K562 (cell line): Measurements from ENCODE around the gene TESK2. TPM values are rescaled to one million over a fixed set of nuclear protein-coding genes. Genes with fewer than 3 reads are reported as not detected.
A peak's percentile ranks its signal among the peaks of the same experiment; 100 is the strongest.

Experiments
- ARID3A ChIP-seq: IDR thresholded peaks from 2 replicates; pipeline ENCODE4 v1.6.1; 2012; ENCODE audit warnings: low read depth, low read length, improper control_type of control experiment, borderline replicate concordance
- EZH2 ChIP-seq: IDR thresholded peaks from 2 replicates; pipeline ENCODE4 v1.6.1; 2012; ENCODE audit warnings: low read depth, mild to moderate bottlenecking, inconsistent platforms, low read length, borderline replicate concordance
- HNRNPK ChIP-seq: fragments of 200-400 bp; formaldehyde crosslinking; IDR thresholded peaks from one replicate; pipeline ENCODE4 v1.6.1; 2018; ENCODE audit warnings: mild to moderate bottlenecking, low read depth, low read length; ENCODE audit not compliant: poor library complexity, severe bottlenecking
- PCBP1 ChIP-seq: fragments of 200-400 bp; formaldehyde crosslinking; IDR thresholded peaks from 2 replicates; pipeline ENCODE4 v1.6.1; 2018; ENCODE audit warnings: mild to moderate bottlenecking, low read depth, low read length; ENCODE audit not compliant: poor library complexity, severe bottlenecking
- PRDM10 ChIP-seq: fragments of 450-650 bp; IDR thresholded peaks from 2 replicates; pipeline ENCODE4 v1.6.1; 2018; ENCODE audit not compliant: partially characterized antibody
- PRMT5 ChIP-seq: sonication (generic); formaldehyde crosslinking; IDR thresholded peaks from 2 replicates; pipeline ENCODE4 v1.5.0; 2020; ENCODE audit warnings: missing genetic modification reagents
- SMARCA5 ChIP-seq: fragments of 450-650 bp; IDR thresholded peaks from 2 replicates; pipeline ENCODE4 v1.6.1; 2016
- SRSF9 ChIP-seq: fragments of 200-400 bp; formaldehyde crosslinking; IDR thresholded peaks from 2 replicates; pipeline ENCODE4 v1.6.1; 2017; ENCODE audit warnings: low read depth, low read length, borderline replicate concordance
- ZBTB40 ChIP-seq, 2 experiments: fragments of 450-650 bp in 1 of 2; sonication (generic) in 1 of 2; formaldehyde crosslinking in 1 of 2; IDR thresholded peaks; 2 replicates each; pipeline versions ENCODE4 v1.7.1 to v1.9.0; 2016 to 2022; ENCODE audit warnings: inconsistent platforms in 1 of 2, mild to moderate bottlenecking in 1 of 2, missing genetic modification reagents in 1 of 2
- ZNF41 ChIP-seq: fragments of 250-450 bp; sonication (Bioruptor Pico); conservative IDR thresholded peaks from 2 replicates; pipeline ENCODE4 v1.4.0; 2020; ENCODE audit warnings: mild to moderate bottlenecking
- ZNF75A ChIP-seq: fragments of 450-650 bp; formaldehyde crosslinking; IDR thresholded peaks from 2 replicates; pipeline ENCODE4 v1.4.0; 2020; ENCODE audit warnings: mild to moderate bottlenecking
- polyA plus RNA-seq, 8 experiments: library from polyadenylated mRNA; depleted of rRNA in 4 of 8; stranded (reverse) in 5 of 8; unstranded in 3 of 8; fragments of >200 nt; fragmentation: Nextera tagmentation in 2 of 8; fragmentation: Illumina TruSeq in 1 of 8; extraction: Ambion mirVana in 2 of 8; extraction: Trizol in 1 of 8; gene quantifications; 2 replicates each; pipeline versions ENCODE4 v1.2.1 to v1.2.3, GENCODE V29; 2011 to 2014; ENCODE audit warnings: inconsistent platforms in 1 of 8, missing spikeins in 1 of 8
- total RNA-seq, 7 experiments: library from RNA; depleted of rRNA in 6 of 7; stranded (reverse); fragments of >200 nt in 6 of 7; fragmentation: Illumina TruSeq in 2 of 7; extraction: Trizol in 2 of 7; gene quantifications; 2 replicates each; pipeline versions ENCODE4 v1.2.1 to v1.2.3, GENCODE V29; 2011 to 2021; ENCODE audit warnings: low replicate concordance in 1 of 7

Gene TESK2
- total and polyA plus RNA-seq, 9 of the 15 experiments (the other 6 are each of a cell fraction or from before 2014, with no cell fraction given), result 1.6 to 5.3 (median 3.7) TPM

DNA sequence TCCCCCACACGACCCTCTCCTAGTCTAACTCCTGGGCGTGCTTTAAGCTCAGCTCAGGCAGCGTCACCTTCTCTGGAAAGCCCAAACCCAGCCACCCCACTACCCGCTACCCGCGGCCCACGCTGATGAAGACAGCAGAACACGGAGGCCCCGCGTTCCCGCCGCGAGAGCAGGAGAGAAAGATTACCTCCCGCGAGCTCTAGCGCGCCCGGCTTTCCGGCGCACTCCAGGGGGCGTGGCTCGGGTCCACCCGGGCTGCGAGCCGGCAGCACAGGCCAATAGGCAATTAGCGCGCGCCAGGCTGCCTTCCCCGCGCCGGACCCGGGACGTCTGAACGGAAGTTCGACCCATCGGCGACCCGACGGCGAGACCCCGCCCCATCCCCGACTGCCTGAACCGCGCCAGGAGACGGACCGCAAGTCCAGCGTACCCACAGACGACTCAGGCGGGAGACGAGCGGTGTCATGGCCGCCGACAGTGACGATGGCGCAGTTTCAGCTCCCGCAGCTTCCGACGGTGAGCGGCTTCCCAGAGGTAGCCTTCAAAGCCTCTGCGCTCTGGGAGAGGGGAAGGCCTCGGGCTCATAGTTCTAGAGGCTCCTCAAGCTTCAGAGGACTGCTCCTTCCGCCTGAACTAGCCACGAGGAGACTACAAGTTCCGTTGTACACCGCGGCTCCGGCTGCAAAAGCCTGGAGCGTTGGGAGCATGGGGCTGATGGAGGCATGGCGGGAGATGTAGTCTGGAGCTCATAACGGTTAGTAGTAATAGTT lies 151.0 kb downstream of the TESK2 start, which contains the start of the genes MUTYH and TOE1 (continued):
- TF ChIP-seq PRDM10, result no peak
- peak; percentile 86 for TF ChIP-seq ZBTB40 (IDR thresholded peaks at IDR 0.05)
- no peak for TF ChIP-seq ZBTB40 (CRISPR knock-in tag; IDR thresholded peaks at IDR 0.05)
- TF ChIP-seq PRMT5 (CRISPR knock-in tag), result no peak
- TF ChIP-seq SRSF9, result no peak
- 0 out of 2 replicates have a peak, but pooled peaks have one; percentile 9 for TF ChIP-seq ARID3A
- TF ChIP-seq HNRNPK, result no peak
- TF ChIP-seq SMARCA5, result 0 out of 2 replicates have a peak, but pooled peaks have one; percentile 3
- peak; percentile 90 for TF ChIP-seq PCBP1
- TF ChIP-seq ZNF41 (CRISPR knock-in tag), result no peak
- TF ChIP-seq ZNF75A (CRISPR knock-in tag), result no peak
- no peak for TF ChIP-seq EZH2
